GM12891 (cell line): ENCODE results near the gene SH2D3C.

Source experiments
- PAX5 ChIP-seq: IDR thresholded peaks from 2 replicates; pipeline ENCODE4 v1.6.1; 2011; ENCODE audit warnings: low read length, moderate library complexity, mild to moderate bottlenecking; ENCODE audit not compliant: insufficient read depth, severe bottlenecking
- POLR2A ChIP-seq: IDR thresholded peaks from 2 replicates; pipeline ENCODE4 v1.6.1; 2011; ENCODE audit warnings: low read depth, low read length, control low read depth
- POLR2AphosphoS5 ChIP-seq: IDR thresholded peaks from 2 replicates; pipeline ENCODE4 v1.6.1; 2011; ENCODE audit warnings: low read depth, low read length, control low read depth
- POU2F2 ChIP-seq: IDR thresholded peaks from 2 replicates; pipeline ENCODE4 v1.6.1; 2011; ENCODE audit warnings: low read depth, mild to moderate bottlenecking, control low read depth, low read length, moderate library complexity
- SPI1 ChIP-seq: IDR thresholded peaks from 2 replicates; pipeline ENCODE4 v1.6.1; 2011; ENCODE audit warnings: low read depth, low read length, control low read depth

GRCh38 chr9:127746959-127747569, 31.4 kb downstream of the SH2D3C start:
- no peak for TF ChIP-seq POLR2AphosphoS5
- TF ChIP-seq POLR2A: no peak
- TF ChIP-seq PAX5: no peak
- TF ChIP-seq POU2F2: no peak
- no peak for TF ChIP-seq SPI1
